HCT116 (cell line): ENCODE data around the gene MADD. TPM values are rescaled to one million over a fixed set of nuclear protein-coding genes. Genes with fewer than 3 reads are reported as not detected.

ENCODE experiments used
- ATAC-seq: fragments of 200-7000 bp; cut with Tn5 transposase; 2 replicates; pipeline ENCODE4 v1.9.1; 2020; ENCODE audit warnings: mild to moderate bottlenecking, moderate library complexity
- BruUV-seq: library from RNA; stranded (reverse); fragments of 400-500 nt; replicated peaks from 2 replicates; lab custom pipeline; 2021; lab: Mats Ljungman, UMichigan
- CTCF ChIA-PET: fragments of 300-600 bp; sonication (Branson Sonifier 250); formaldehyde crosslinking; loops from one replicate; lab custom pipeline; 2021; ENCODE audit warnings: antibody characterized with exemption; lab: Charles Lee
- POLR2A ChIA-PET: fragments of 300-600, 350-600 bp; sonication (Branson Sonifier 250); formaldehyde crosslinking; loops from one replicate; lab custom pipeline; 2021; ENCODE audit warnings: antibody characterized with exemption; lab: Charles Lee
- RAD21 ChIA-PET, 2 experiments: fragments of 300-600 bp; sonication (Branson Sonifier 250); formaldehyde crosslinking; loops; one replicate each; lab custom pipeline; 2023; ENCODE audit warnings: low total read pairs in 2 of 2; ENCODE audit not compliant: uncharacterized antibody in 2 of 2, unreplicated experiment in 2 of 2, low non-redundant PET in 1 of 2; lab: Charles Lee
- DNase-seq: peaks from one replicate; pipeline ENCODE4 v3.0.0-alpha.2; 2010; ENCODE audit warnings: low read depth, low spot score
- H2AFZ ChIP-seq: fragments of 200-600 bp; shearing (Covaris generic), sonication (generic); 2 replicates; pipeline ENCODE4 v1.6.1; 2017; ENCODE audit warnings: low read depth, mixed run types, mixed read lengths, antibody characterized with exemption, low read length; ENCODE audit not compliant: poor library complexity, severe bottlenecking
- H3K27ac ChIP-seq: 2 replicates; pipeline ENCODE4 v1.5.1; 2012; ENCODE audit warnings: low read depth, low read length
- H3K27me3 ChIP-seq: fragments of 200-600 bp; sonication (generic); 2 replicates; pipeline ENCODE4 v1.6.1; 2016; ENCODE audit warnings: mixed run types, low read length, mixed read lengths; ENCODE audit not compliant: insufficient read depth
- H3K36me3 ChIP-seq, 2 experiments: fragments of 200-500 bp in 1 of 2; fragments of 200-600 bp in 1 of 2; sonication (Bioruptor generic) in 1 of 2; sonication (generic) in 1 of 2; 2 replicates each; pipeline versions ENCODE4 v1.5.1 to v1.6.1; 2014 to 2016; ENCODE audit warnings: low read length in 2 of 2, inconsistent platforms in 1 of 2, mixed read lengths in 1 of 2, mixed run types in 1 of 2; ENCODE audit not compliant: insufficient read depth in 2 of 2, control insufficient read depth in 1 of 2
- H3K4me1 ChIP-seq, 2 experiments: fragments of 200-600 bp in 1 of 2; sonication (generic) in 1 of 2; 2 replicates each; pipeline versions ENCODE4 v1.5.1 to v1.6.1; 2012 to 2017; ENCODE audit warnings: low read length in 2 of 2, inconsistent platforms in 1 of 2, mild to moderate bottlenecking in 1 of 2, mixed read lengths in 1 of 2, mixed run types in 1 of 2, moderate library complexity in 1 of 2; ENCODE audit not compliant: insufficient read depth in 2 of 2, control insufficient read depth in 1 of 2
- H3K4me2 ChIP-seq: fragments of 200-600 bp; sonication (generic); 2 replicates; pipeline ENCODE4 v1.6.1; 2017; ENCODE audit warnings: mixed run types, low read length, mixed read lengths
- H3K4me3 ChIP-seq, 2 experiments: fragments of 200-600 bp in 1 of 2; sonication (generic) in 1 of 2; replicated peaks in 1 of 2; 2 replicates each; pipeline ENCODE4 v1.5.1; 2011 to 2016; ENCODE audit warnings: low read length in 2 of 2, control low read depth in 1 of 2, low read depth in 1 of 2, mild to moderate bottlenecking in 1 of 2, mixed read lengths in 1 of 2, mixed run types in 1 of 2
- H3K79me2 ChIP-seq: fragments of 200-600 bp; sonication (generic); 2 replicates; pipeline ENCODE4 v1.6.1; 2017; ENCODE audit warnings: mild to moderate bottlenecking, mixed run types, low read length, moderate library complexity, mixed read lengths; ENCODE audit not compliant: insufficient read depth
- H3K9ac ChIP-seq: fragments of 200-600 bp; sonication (generic); 2 replicates; pipeline ENCODE4 v1.6.1; 2016; ENCODE audit warnings: low read length, mixed read lengths
- H3K9me2 ChIP-seq: fragments of 200-600 bp; sonication (generic), shearing (Covaris generic); 2 replicates; pipeline ENCODE4 v1.6.1; 2017; ENCODE audit warnings: mixed run types, mild to moderate bottlenecking, moderate library complexity; ENCODE audit not compliant: insufficient read depth
- H3K9me3 ChIP-seq, 2 experiments: fragments of 200-500 bp in 1 of 2; fragments of 200-600 bp in 1 of 2; sonication (Bioruptor generic) in 1 of 2; sonication (generic) in 1 of 2; 2 replicates each; pipeline ENCODE4 v1.6.1; 2014 to 2017; ENCODE audit warnings: low read length in 2 of 2, mixed read lengths in 2 of 2, inconsistent platforms in 1 of 2, low read depth in 1 of 2, mild to moderate bottlenecking in 1 of 2, mixed run types in 1 of 2, moderate library complexity in 1 of 2; ENCODE audit not compliant: control insufficient read depth in 1 of 2, insufficient read depth in 1 of 2
- H4K20me1 ChIP-seq: fragments of 200-600 bp; sonication (generic), shearing (Covaris generic); 2 replicates; pipeline ENCODE4 v1.6.1; 2017; ENCODE audit warnings: mixed run types, mild to moderate bottlenecking, moderate library complexity; ENCODE audit not compliant: insufficient read depth
- CEBPB ChIP-seq: IDR thresholded peaks from 2 replicates; pipeline ENCODE4 v1.6.1; 2012; ENCODE audit warnings: low read depth
- ELF1 ChIP-seq: IDR thresholded peaks from 2 replicates; pipeline ENCODE4 v1.6.1; 2012; ENCODE audit warnings: low read depth, borderline replicate concordance
- EZH2 ChIP-seq: fragments of 200-600 bp; sonication (generic); IDR thresholded peaks from 2 replicates; pipeline ENCODE4 v1.6.1; 2017; ENCODE audit warnings: antibody characterized with exemption, mixed run types
- EZH2phosphoT487 ChIP-seq: fragments of 200-600 bp; IDR thresholded peaks from 2 replicates; pipeline ENCODE4 v1.6.1; 2018; ENCODE audit warnings: antibody characterized with exemption, borderline replicate concordance
- FOSL1 ChIP-seq: IDR thresholded peaks from 2 replicates; pipeline ENCODE4 v1.6.1; 2012; ENCODE audit warnings: low read depth
- RAD21 ChIP-seq: IDR thresholded peaks from 2 replicates; pipeline ENCODE4 v1.6.1; 2012; ENCODE audit warnings: low read depth, mild to moderate bottlenecking
- SRF ChIP-seq: IDR thresholded peaks from 2 replicates; pipeline ENCODE4 v1.6.1; 2012; ENCODE audit warnings: low read depth
- YY1 ChIP-seq: IDR thresholded peaks from 2 replicates; pipeline ENCODE4 v1.6.1; 2011; ENCODE audit warnings: low read length, low read depth, moderate library complexity, mild to moderate bottlenecking; ENCODE audit not compliant: insufficient replicate concordance; ENCODE audit errors: extremely low read depth
- ZFX ChIP-seq: fragments of 450-650 bp; IDR thresholded peaks from 2 replicates; pipeline ENCODE4 v1.6.1; 2017
- intact Hi-C: fragments of 100-400 bp; cut with micrococcal nuclease; formaldehyde crosslinking; loops from 2 replicates; pipeline ENCODE4 v1.10.0; 2022
- total RNA-seq: library from RNA; stranded (reverse); gene quantifications from one replicate; pipeline ENCODE4 v1.2.1, GENCODE V29; 2021; ENCODE audit not compliant: unreplicated experiment
- TF ChIP-seq, protein P1 (sequence below): IDR thresholded peaks from 2 replicates; pipeline ENCODE4 v1.6.1; 2011; ENCODE audit warnings: mild to moderate bottlenecking, low read length, moderate library complexity; ENCODE audit not compliant: insufficient replicate concordance; ENCODE audit errors: extremely low read depth

MADD gene
- total RNA-seq, 1 experiment from 2014 or later, result 37.1 TPM

DNA sequence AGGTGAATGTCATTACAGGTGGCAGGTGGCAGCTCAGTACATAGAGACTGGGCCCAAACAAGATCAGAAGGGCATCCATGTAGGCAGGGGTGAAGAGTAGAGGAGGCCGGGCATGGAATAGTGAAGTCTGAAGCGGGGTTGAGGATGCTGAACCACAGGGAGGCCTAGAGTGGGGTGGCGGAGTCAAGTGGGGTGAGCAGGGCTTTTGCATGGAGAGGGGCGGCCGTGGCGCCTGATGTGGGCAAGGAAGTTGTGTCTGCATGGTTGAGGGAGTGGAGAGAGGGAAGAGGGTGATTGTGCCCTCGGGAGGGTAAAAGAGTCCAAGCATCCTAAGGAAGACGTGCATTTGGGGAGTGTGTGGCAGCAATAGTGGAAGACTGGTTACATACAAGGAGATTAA is 40.8 kb upstream of the MADD start:
- BruUV-seq, result no TSS peak
- no peak for ATAC-seq

DNA sequence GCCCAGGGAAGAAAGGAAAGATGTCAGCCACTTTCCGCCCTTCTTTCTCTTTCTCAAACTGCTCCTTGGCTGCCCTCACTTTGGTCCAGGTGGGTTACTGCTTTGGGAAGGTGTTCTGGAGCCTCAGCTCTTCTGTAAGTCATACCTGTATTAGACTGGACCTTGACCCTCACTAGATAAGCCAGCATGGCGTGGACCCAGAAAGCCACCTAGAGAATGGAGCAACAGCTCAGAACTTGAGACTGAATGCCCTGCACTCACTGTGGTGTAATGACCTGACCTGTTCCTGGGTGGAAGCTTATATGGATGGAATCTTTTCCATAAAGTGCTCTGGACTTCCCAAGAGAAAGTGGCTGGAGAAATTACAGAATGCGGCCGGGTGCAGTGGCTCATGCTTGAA is 36.9 kb upstream of the MADD start:
- H3K9me3 ChIP-seq, result no peaks in the 10 kb centered on the region
- peaks cover 4 to 7% of the 10 kb centered on the region in 2 experiments; a peak in 2 of 4 replicates for H3K36me3 ChIP-seq
- no peaks in the 10 kb centered on the region for H3K27me3 ChIP-seq
- RAD21 ChIA-PET, result no interaction called here
- POLR2A ChIA-PET, result interaction anchor here (3.6 kb wide), 1 partner anchor 19 kb away, joined by 12 read pairs; the partner anchor contains the start of gene DDB2
- H3K4me1 ChIP-seq, result peaks cover 0 to 8% of the 10 kb centered on the region in 2 experiments; a peak in 1 of 4 replicates
- DNase-seq (no peak), ATAC-seq (no peak)
- no peak overlapping the region for H3K4me3 ChIP-seq
- no peaks in the 10 kb centered on the region for H3K79me2 ChIP-seq
- CTCF ChIA-PET, result interaction anchor here (0.6 kb wide), 1 partner anchor 134 kb away, joined by 6 read pairs; no protein-coding TSS in a partner anchor
- H3K27ac ChIP-seq, result no peak overlapping the region
- H4K20me1 ChIP-seq, result no peaks in the 10 kb centered on the region
- H3K4me2 ChIP-seq, result no peak overlapping the region
- no peaks in the 10 kb centered on the region for H3K9me2 ChIP-seq
- no peak overlapping the region for H2AFZ ChIP-seq
- intact Hi-C loops, result no loop called here
- TF ChIP-seq SRF (no peak), EZH2phosphoT487 (no peak)
- H3K9ac ChIP-seq, result no peak overlapping the region
- no TSS peak for BruUV-seq

More for the DNA sequence above, 40.8 kb upstream of the MADD start:
- Histone ChIP-seq H3K27me3 (no peaks in the 10 kb centered on the region), H3K9me2 (no peaks in the 10 kb centered on the region), H3K9me3 (no peaks in the 10 kb centered on the region), H2AFZ (no peak overlapping the region), H3K36me3 (peaks cover 6 to 8% of the 10 kb centered on the region in 2 experiments; a peak in 2 of 4 replicates), H3K27ac (no peak overlapping the region), H3K79me2 (no peaks in the 10 kb centered on the region), H3K4me1 (no peaks in the 10 kb centered on the region), H4K20me1 (no peaks in the 10 kb centered on the region), H3K4me3 (no peak overlapping the region), H3K9ac (no peak overlapping the region), H3K4me2 (no peak overlapping the region)
- RAD21 ChIA-PET, result no interaction called here
- intact Hi-C loops, result no loop called here
- CTCF ChIA-PET, result no interaction called here
- POLR2A ChIA-PET, result no interaction called here
- no peak for DNase-seq
- TF ChIP-seq CEBPB (no peak), ELF1 (no peak), FOSL1 (no peak), ZFX (no peak), RAD21 (no peak), YY1 (no peak), EZH2 (no peak), EZH2phosphoT487 (no peak)
- TF ChIP-seq, protein P1, sequence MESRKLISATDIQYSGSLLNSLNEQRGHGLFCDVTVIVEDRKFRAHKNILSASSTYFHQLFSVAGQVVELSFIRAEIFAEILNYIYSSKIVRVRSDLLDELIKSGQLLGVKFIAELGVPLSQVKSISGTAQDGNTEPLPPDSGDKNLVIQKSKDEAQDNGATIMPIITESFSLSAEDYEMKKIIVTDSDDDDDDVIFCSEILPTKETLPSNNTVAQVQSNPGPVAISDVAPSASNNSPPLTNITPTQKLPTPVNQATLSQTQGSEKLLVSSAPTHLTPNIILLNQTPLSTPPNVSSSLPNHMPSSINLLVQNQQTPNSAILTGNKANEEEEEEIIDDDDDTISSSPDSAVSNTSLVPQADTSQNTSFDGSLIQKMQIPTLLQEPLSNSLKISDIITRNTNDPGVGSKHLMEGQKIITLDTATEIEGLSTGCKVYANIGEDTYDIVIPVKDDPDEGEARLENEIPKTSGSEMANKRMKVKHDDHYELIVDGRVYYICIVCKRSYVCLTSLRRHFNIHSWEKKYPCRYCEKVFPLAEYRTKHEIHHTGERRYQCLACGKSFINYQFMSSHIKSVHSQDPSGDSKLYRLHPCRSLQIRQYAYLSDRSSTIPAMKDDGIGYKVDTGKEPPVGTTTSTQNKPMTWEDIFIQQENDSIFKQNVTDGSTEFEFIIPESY, result no peak
